ENCODE measurements around the gene STON1.
"Not testable (repeated sequence)": the region's sequence is repeated elsewhere in the genome, so short reads cannot be mapped to it uniquely, and the experiment has no call there.

STON1 gene

GRCh38 chr2:48514348-48515003, 15.5 kb upstream of the STON1 start:
- Histone ChIP-seq H3K36me3 (ENCODE audit: low read depth) (peaks cover 52% of the 10 kb centered on the region), H3K9me3 (ENCODE audit: severe bottlenecking) (no peaks in the 10 kb centered on the region), H3K4me1 (ENCODE audit: insufficient read depth, poor library complexity, severe bottlenecking) (peaks cover 12% of the 10 kb centered on the region), H3K4me3 (ENCODE audit: severe bottlenecking) (no peak overlapping the region), H3K27me3 (ENCODE audit: insufficient read depth, poor library complexity, severe bottlenecking) (no peaks in the 10 kb centered on the region), H3K27ac (ENCODE audit: poor library complexity, severe bottlenecking) (no peak overlapping the region)
- ATAC-seq (ENCODE audit: low read depth), result no peak
- TF ChIP-seq CTCF (IDR thresholded peaks at IDR 0.05; ENCODE audit: poor library complexity, severe bottlenecking), result no peak
- no peak for DNase-seq (ENCODE audit: low spot score)

GRCh38 chr2:48515513-48515985, 14.4 kb upstream of the STON1 start:
- ATAC-seq (ENCODE audit: low read depth) (no peak), DNase-seq (ENCODE audit: low spot score) (no peak)
- no peak overlapping the region for H3K27ac ChIP-seq (ENCODE audit: poor library complexity, severe bottlenecking)
- peaks cover 42% of the 10 kb centered on the region for H3K36me3 ChIP-seq (ENCODE audit: low read depth)
- no peaks in the 10 kb centered on the region for H3K27me3 ChIP-seq (ENCODE audit: insufficient read depth, poor library complexity, severe bottlenecking)
- TF ChIP-seq CTCF (IDR thresholded peaks at IDR 0.05; ENCODE audit: poor library complexity, severe bottlenecking), result no peak
- H3K4me3 ChIP-seq (ENCODE audit: severe bottlenecking), result no peak overlapping the region
- H3K9me3 ChIP-seq (ENCODE audit: severe bottlenecking), result no peaks in the 10 kb centered on the region
- H3K4me1 ChIP-seq (ENCODE audit: insufficient read depth, poor library complexity, severe bottlenecking), result peaks cover under 1% of the 10 kb centered on the region

- Histone ChIP-seq H3K9me3 (ENCODE audit: severe bottlenecking) (no peaks in the 10 kb centered on the region), H3K27ac (ENCODE audit: poor library complexity, severe bottlenecking) (no peak overlapping the region), H3K36me3 (ENCODE audit: low read depth) (peaks cover 17% of the 10 kb centered on the region), H3K27me3 (ENCODE audit: insufficient read depth, poor library complexity, severe bottlenecking) (no peaks in the 10 kb centered on the region), H3K4me3 (ENCODE audit: severe bottlenecking) (no peak overlapping the region), H3K4me1 (ENCODE audit: insufficient read depth, poor library complexity, severe bottlenecking) (no peaks in the 10 kb centered on the region)
- DNase-seq (ENCODE audit: low spot score) (no peak), ATAC-seq (ENCODE audit: low read depth) (no peak)
- TF ChIP-seq CTCF (IDR thresholded peaks at IDR 0.05; ENCODE audit: poor library complexity, severe bottlenecking), result no peak
These were observed 10.4 kb upstream of the STON1 start for GRCh38 chr2:48519593-48519992.

- not testable (repeated sequence) for DNase-seq (ENCODE audit: low spot score); H3K36me3 ChIP-seq (ENCODE audit: low read depth); H3K27ac ChIP-seq (ENCODE audit: poor library complexity, severe bottlenecking); H3K27me3 ChIP-seq (ENCODE audit: insufficient read depth, poor library complexity, severe bottlenecking); ATAC-seq (ENCODE audit: low read depth); H3K4me3 ChIP-seq (ENCODE audit: severe bottlenecking); H3K9me3 ChIP-seq (ENCODE audit: severe bottlenecking); H3K4me1 ChIP-seq (ENCODE audit: insufficient read depth, poor library complexity, severe bottlenecking)
These were observed 5.2 kb upstream of the STON1 start for GRCh38 chr2:48524756-48525155.

- TF ChIP-seq CTCF (IDR thresholded peaks at IDR 0.05; ENCODE audit: poor library complexity, severe bottlenecking), result no peak
- Histone ChIP-seq H3K4me1 (ENCODE audit: insufficient read depth, poor library complexity, severe bottlenecking) (no peaks in the 10 kb centered on the region), H3K27me3 (ENCODE audit: insufficient read depth, poor library complexity, severe bottlenecking) (no peaks in the 10 kb centered on the region), H3K27ac (ENCODE audit: poor library complexity, severe bottlenecking) (no peak overlapping the region), H3K4me3 (ENCODE audit: severe bottlenecking) (no peak overlapping the region), H3K36me3 (ENCODE audit: low read depth) (peaks cover 3% of the 10 kb centered on the region; the same call in 1 of the 2 replicates), H3K9me3 (ENCODE audit: severe bottlenecking) (no peaks in the 10 kb centered on the region)
- DNase-seq (ENCODE audit: low spot score), result no peak
- ATAC-seq (ENCODE audit: low read depth), result no peak
These were observed 4.5 kb upstream of the STON1 start for GRCh38 chr2:48525269-48525943.
